ENCODE data around the gene DDAH1. TPM values are rescaled to one million over a fixed set of nuclear protein-coding genes. Genes with fewer than 3 reads are reported as not detected.

Gene DDAH1
- total RNA-seq, 4 donors from 2014 or later = 12.9 to 28.9 (median 18.2) TPM

DNA sequence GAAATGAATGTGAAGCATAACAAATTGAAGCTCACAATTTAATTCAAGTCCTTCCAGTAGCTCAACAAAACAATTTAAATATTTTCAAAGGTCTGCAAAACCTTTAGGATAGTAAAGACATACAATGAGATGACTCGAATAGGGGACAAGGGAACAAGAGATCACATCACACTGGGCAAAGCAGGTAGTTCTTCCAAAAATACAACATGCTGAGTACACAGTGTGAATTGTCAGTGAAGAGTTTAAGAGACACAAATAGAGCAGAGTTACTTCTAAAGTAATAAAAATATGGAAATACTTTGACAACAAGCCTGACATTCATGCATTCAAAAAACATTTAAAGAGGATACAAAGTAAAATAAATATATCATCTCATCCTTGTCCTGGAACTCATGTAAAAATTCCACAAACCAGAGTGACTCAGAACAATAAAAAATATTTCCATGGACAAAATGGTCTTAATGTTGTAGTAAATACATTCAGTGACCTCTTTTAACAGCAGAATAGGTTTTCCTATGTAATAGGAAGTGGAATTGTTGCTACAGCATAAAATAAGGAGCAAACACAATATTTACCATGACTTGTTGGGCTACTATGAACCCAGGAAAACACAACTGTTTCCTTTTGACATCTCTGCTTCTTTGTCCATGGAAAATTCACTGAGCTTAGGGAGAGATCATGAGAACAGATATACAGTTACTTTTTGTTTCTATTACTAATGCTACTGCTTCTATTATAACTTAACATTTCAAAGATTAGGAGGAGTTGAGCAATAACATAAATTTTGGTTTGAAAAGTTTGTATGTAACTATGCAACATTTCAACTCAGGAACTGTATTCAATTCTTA, 104.9 kb downstream of the DDAH1 start:
- intact Hi-C loops (cut with DNase I; ENCODE audit: low total_unique reads) = no loop called here
- Histone ChIP-seq H3K4me1 (no peaks in the 10 kb centered on the region), H3K9me3 (no peaks in the 10 kb centered on the region), H3K27me3 (no peaks in the 10 kb centered on the region), H3K27ac (peak overlapping the region; percentile 42 to 51), H3K36me3 (no peaks in the 10 kb centered on the region), H3K4me3 (no peak overlapping the region)
- TF ChIP-seq POLR2A (IDR thresholded peaks at IDR 0.05) = no peak
- DNase-seq = no peak

DNA sequence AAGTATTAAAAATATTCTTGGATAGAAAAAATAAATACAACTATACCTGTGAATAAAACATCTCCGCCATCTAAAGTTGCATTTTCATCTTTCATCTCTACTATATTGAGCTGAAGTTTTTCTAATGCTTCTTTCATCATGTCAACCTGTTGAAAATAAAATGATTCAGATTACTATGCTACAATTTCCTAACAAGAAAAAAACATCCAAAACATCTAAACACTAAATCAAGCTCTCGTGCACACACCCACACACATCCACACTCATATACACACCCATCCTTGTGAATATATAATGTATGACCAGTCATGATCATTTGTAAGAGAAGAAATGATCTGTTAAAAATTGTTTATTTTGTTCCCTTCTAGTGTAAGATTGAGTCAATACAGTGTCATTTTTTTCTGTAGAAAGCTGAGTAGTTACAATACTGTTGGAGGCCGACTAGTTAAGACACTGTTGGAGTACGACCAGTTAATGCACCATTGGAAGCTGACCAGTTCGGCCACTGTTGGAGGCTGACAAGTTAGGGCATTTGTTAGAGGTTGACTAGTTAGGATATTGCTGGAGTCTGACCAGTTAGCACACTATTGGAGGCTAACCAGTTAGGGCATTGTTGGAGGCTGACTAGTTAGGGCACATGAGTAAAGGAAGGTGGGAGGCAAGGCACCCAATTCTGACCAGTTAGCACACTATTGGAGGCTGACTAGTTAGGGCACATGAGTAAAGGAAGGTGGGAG, 106.1 kb downstream of the DDAH1 start:
- H3K36me3 ChIP-seq = no peaks in the 10 kb centered on the region
- no peaks in the 10 kb centered on the region for H3K9me3 ChIP-seq
- DNase-seq = no peak
- no peaks in the 10 kb centered on the region for H3K4me1 ChIP-seq
- no peak overlapping the region for H3K4me3 ChIP-seq
- no peaks in the 10 kb centered on the region for H3K27me3 ChIP-seq
- intact Hi-C loops (cut with DNase I; ENCODE audit: low total_unique reads) = no loop called here
- H3K27ac ChIP-seq = peak overlapping the region in 1 of 2 donors; percentile 42
- TF ChIP-seq, protein P1, sequence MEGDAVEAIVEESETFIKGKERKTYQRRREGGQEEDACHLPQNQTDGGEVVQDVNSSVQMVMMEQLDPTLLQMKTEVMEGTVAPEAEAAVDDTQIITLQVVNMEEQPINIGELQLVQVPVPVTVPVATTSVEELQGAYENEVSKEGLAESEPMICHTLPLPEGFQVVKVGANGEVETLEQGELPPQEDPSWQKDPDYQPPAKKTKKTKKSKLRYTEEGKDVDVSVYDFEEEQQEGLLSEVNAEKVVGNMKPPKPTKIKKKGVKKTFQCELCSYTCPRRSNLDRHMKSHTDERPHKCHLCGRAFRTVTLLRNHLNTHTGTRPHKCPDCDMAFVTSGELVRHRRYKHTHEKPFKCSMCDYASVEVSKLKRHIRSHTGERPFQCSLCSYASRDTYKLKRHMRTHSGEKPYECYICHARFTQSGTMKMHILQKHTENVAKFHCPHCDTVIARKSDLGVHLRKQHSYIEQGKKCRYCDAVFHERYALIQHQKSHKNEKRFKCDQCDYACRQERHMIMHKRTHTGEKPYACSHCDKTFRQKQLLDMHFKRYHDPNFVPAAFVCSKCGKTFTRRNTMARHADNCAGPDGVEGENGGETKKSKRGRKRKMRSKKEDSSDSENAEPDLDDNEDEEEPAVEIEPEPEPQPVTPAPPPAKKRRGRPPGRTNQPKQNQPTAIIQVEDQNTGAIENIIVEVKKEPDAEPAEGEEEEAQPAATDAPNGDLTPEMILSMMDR (IDR thresholded peaks at IDR 0.05) = no peak

DNA sequence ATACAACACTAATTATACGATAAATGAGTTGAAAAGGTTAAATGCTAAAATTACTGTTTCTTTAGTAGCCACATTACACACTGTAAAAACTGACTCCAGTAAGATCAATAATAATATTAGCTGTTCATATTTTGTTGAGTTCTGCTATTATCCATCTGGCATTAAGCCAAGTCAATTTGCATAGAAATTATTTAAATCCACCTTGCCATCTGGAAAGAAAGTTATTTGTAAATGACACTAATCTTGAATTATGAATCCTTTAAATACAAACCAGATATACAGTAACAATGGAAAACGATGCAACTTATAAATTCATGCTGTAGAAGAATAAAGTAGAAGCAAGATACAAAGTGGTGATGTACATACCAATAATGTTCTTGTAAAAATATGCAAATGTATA, 107.1 kb downstream of the DDAH1 start:
- no peak overlapping the region for H3K27ac ChIP-seq
- no peak overlapping the region for H3K4me3 ChIP-seq
- TF ChIP-seq, protein P1 (IDR thresholded peaks at IDR 0.05) = no peak
- no peaks in the 10 kb centered on the region for H3K27me3 ChIP-seq
- DNase-seq = no peak
- no peaks in the 10 kb centered on the region for H3K4me1 ChIP-seq
- intact Hi-C loops (cut with DNase I; ENCODE audit: low total_unique reads) = no loop called here
- H3K36me3 ChIP-seq = no peaks in the 10 kb centered on the region
- H3K9me3 ChIP-seq = no peaks in the 10 kb centered on the region

DNA sequence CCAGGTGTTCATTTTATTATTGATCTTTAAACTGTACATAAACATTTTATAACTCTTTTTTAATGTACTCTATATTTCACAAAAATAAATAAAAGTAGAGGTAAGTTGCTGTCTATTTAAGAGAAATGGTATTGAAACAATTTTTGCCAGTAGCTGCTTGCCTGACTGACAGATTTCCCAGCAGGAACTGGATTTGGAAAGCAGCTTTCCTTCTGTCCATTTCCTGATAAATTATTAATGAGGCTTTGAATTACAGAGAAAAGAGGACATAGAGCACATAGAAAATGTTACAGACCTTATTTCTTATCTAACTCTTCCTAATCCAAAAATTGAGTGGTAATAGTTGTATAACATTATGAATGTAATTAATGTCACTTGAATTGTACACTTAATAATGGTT, 108.8 kb downstream of the DDAH1 start:
- intact Hi-C loops (cut with DNase I; ENCODE audit: low total_unique reads) = no loop called here
- H3K27me3 ChIP-seq = no peaks in the 10 kb centered on the region
- H3K9me3 ChIP-seq = no peaks in the 10 kb centered on the region
- DNase-seq = no peak
- no peaks in the 10 kb centered on the region for H3K4me1 ChIP-seq
- H3K4me3 ChIP-seq = no peak overlapping the region
- TF ChIP-seq, protein P1 (IDR thresholded peaks at IDR 0.05) = no peak
- no peak for TF ChIP-seq POLR2A (IDR thresholded peaks at IDR 0.05)
- H3K36me3 ChIP-seq = no peaks in the 10 kb centered on the region
- no peak overlapping the region for H3K27ac ChIP-seq

DNA sequence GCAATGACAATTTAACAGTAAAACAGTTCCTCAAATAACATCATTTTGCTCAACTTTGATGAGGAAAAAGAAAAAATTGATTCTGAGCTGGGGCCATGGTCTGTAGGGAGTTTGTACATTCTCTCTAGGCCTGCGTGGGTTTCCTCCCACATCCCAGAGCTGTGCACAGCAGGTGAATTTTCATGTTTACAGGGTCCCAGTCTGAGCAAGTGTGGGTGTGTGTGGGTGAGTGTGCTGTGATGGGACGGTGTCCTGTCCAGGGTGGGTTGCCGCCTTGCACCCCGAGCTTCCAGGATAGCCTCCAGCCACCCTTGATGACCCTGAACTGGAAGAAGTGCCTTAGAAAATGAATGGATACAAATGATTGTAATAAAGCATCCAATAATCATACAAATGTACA, 112.9 kb downstream of the DDAH1 start:
- Histone ChIP-seq H3K36me3 (no peaks in the 10 kb centered on the region), H3K27me3 (no peaks in the 10 kb centered on the region)
- TF ChIP-seq, protein P1 (IDR thresholded peaks at IDR 0.05) = no peak
- no peak for TF ChIP-seq POLR2A (IDR thresholded peaks at IDR 0.05)

More for the DNA sequence above, 112.9 kb downstream of the DDAH1 start:
- Histone ChIP-seq H3K4me1 (no peaks in the 10 kb centered on the region), H3K4me3 (no peak overlapping the region), H3K27ac (no peak overlapping the region), H3K9me3 (no peaks in the 10 kb centered on the region)
- no peak for DNase-seq
- intact Hi-C loops (cut with DNase I; ENCODE audit: low total_unique reads) = no loop called here

Measured in uterus (tissue), 4 donors.